ENCODE results near the gene LRR1.
"Not testable (repeated sequence)": the region's sequence is repeated elsewhere in the genome, so short reads cannot be mapped to it uniquely, and the experiment has no call there.

LRR1 gene

DNA sequence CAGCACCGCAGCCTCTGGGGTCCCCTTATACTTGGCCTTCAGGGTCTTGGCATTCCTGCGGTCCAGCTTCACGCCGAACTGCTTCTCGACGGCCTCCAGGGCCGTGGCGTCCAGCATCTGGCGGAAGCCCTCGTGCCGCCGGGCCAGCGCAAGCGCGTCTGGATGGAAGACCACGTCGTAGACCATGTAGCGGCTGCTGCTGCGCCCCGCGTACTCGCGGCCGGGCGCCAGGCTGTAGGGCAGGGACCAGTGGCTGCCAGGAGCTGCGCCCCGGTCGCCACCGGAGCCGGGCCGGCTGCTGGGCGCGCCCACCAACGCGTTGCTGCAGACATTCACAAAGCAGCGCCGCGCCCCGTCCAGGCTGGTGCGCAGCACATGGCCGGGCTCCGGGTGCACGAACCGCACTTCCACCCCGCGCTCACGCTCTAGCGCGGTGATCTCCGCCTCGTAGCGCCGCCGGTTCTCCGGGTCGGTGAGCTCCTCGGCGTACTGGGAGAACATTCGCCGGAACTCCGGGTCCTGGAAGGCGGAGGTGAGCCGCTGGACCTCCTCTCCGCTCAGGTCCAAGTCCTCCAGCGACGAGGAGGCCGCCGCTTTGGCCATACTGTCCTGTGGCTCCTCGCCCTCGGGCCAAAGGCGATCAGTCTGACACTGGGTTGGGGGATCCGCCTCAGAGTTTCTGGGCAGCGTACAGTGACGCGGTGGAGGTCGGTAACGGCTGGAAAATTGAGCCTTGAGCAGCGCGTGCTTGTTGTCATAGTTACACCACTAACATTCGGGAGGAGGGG lies 36.0 kb downstream of the LRR1 start, which contains the start of gene DNAAF2:
TSS of gene DNAAF2 (minus strand) at position 698 of the 788 bp plus-strand sequence. CDS start at position 603, 95 bp downstream.
- peak; percentile 53 for DNase-seq

DNA sequence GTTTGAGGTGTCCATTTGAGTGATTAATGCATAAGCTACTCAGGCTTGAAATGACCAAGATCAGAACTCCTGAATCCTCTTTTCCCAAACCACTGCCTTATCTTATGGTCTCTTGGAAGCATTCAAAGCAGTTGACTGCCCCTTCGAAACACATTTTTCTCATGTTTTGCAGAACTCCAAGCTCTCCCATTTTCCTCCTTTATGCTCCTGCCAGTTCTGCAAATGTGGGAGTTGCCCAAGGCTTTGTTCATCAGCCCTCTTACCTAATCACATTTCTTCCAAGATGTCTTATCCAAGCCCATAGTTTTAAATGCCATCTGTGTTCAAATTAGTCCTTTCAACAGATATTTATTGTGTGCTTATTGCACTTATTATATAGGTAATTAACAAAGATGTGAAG lies 38.1 kb downstream of the LRR1 start:
- DNase-seq, result no peak

- DNase-seq, result no peak
Observed at GRCh38 chr14:49637534-49638078, 38.9 kb downstream of the LRR1 start.

- DNase-seq, result no peak
Observed at GRCh38 chr14:49640540-49641417, 42.0 kb downstream of the LRR1 start.

DNA sequence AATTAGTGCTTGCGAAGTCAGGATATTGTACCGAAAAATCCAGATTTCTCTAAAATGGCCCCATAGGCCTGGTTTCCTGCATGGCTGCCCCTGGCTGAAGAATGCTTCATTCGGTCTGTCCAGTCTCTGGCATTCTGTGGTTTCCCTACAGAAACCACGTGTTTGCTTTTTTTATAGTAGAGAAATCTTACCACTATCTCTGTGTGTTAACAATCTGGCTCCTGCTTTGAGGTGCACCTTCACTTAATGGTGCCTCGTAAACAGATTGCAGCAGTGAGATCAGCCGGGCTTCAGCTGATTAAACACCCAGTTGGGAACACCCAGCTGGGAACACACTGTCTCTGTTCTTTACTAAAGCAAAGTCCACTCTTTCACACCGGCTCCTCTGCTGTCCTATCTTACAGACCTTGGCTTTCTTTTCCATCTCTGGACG lies 43.0 kb downstream of the LRR1 start:
- DNase-seq, result no peak

DNA sequence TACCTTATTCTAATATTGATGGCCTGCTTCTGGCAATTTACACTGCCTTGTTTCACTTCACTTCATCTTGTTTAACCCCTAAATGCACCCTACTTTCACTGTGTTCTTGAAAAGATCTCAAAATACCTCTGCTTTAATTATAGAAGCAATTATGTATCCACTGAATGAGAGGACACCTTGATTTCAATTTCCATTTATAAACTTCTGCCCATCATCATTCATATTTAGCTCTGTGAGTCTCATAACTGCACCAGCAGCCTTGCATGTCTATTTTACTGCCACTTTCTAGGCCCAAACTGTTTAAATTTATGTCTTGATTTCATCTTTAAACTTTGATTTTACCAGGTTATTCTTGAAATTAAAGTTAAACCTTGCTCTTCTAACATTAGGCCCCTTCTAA lies 43.4 kb downstream of the LRR1 start:
- no peak for DNase-seq

DNA sequence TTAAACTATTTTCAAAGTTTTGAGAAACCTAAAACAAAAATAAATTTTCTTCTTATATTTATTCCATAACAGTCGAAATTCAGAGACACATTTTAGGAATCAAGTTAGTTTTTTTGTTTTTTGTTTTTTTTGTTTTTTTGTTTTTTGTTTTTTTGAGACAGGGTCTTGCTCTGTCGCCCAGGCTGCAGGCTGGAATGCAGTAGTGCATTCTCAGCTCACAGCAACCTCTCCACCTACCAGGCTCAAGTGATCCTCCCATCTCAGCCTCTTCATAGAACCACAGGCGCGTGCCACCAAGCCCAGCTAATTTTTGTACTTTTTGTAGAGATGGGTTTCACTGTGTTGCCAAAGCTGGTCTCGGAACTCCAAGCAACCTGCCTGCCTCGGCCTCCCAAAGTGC lies 54.8 kb downstream of the LRR1 start:
- no peak for DNase-seq

GRCh38 chr14:49654511-49654910 lies 55.8 kb downstream of the LRR1 start:
- no peak for DNase-seq

GRCh38 chr14:49657500-49657899 lies 58.8 kb downstream of the LRR1 start:
- DNase-seq, result not testable (repeated sequence)

DNA sequence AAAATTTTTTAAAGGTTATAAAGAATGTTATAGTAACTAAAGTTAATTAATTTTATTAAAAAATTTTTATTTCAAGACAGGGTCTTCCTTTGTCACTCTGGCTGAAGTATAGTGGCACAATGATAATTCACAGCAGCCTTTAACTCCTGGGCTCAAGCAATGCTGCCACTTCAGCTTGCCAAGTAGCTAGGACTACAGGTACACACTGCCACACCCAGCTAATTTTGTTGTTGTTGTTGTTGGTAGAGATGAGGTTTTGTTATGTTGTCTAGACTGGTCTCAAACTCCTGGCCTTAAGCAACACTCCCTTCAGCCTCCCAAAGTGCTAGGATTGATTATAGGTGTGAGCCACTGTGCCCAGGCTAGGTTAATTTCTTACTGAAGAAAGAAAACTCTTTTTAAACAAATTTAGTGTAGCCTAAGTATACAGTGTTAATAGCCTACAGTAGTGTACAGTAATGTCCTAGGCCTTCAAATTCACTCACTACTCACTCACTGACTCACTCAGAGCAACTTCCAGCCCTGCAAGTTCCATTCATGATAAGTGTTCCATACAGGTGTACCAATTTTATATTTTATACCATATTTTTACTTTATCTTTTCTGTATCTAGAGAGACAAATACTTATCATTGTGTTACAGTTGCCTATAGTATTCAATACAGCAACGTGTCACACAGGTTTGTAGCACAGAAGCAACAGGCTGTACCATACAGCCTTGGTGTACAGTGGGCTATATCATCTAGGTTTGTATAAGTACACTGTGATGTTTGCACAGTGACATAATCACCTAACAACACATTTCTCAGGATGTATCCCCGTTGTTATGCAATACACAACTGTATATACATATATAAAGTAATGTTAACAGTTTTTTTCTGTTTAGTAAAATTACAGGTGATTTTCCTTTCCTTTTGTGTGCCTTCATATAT lies 61.1 kb downstream of the LRR1 start:
- no peak for DNase-seq
